Measurements from ENCODE around the gene SIRT3.

SIRT3 gene

GRCh38 chr11:253886-254270 is 17.7 kb upstream of the SIRT3 start:
- no peaks in the 10 kb centered on the region for H3K36me3 ChIP-seq (ENCODE audit: insufficient read depth)
- no peak overlapping the region for H3K4me2 ChIP-seq
- H3K27ac ChIP-seq: no peak overlapping the region
- H3K79me2 ChIP-seq (ENCODE audit: insufficient read depth, low read depth): no peaks in the 10 kb centered on the region
- TF ChIP-seq CTCF (conservative IDR thresholded peaks at IDR 0.05; ENCODE audit: low read depth, low read length): no peak
- no peaks in the 10 kb centered on the region for H4K20me1 ChIP-seq (ENCODE audit: insufficient read depth)
- no peaks in the 10 kb centered on the region for H3K4me1 ChIP-seq (ENCODE audit: low read depth, poor library complexity, severe bottlenecking)
- no peak overlapping the region for H3K9ac ChIP-seq
- no peaks in the 10 kb centered on the region for H3K27me3 ChIP-seq (ENCODE audit: insufficient read depth, low read depth)
- no peak overlapping the region for H3K4me3 ChIP-seq (IDR thresholded peaks at IDR 0.05; ENCODE audit: insufficient read depth, low read depth, low read length)
- H2AFZ ChIP-seq (ENCODE audit: low read depth): no peak overlapping the region

DNA sequence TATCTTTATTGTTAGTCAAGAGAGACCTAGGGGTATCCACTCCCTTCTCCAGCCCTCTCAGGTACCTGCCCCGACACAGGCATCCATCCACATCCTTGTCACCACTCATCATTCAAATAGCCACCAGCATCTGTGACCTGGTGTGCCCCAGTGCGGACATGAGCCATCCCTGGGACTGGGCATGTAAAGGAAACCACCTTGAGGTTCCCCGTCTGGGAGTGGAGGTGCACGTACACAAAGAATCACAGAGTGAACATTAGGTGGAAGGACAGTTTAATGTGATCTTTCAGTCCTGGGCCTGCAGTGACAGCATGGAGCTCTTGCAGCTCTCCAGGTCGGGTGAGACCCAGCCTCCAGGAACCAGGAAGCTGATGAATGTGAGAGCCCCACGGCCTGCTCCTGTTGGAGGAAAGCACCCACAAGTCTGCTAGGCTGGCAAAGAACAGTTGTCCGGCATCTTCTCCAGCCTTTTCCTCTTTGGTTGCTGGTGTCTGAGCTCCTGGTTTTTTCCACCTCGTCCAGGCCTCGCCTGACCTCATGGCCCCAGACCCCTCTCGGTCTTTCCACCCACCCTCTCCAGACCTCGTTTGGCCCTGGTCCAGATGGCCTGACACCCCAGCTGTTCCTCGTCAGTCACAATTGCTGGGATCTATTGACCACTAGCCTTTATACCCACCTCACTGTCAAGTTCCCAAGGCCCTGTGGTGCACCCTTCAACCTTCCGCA is 17.2 kb upstream of the SIRT3 start:
- H3K27me3 ChIP-seq (ENCODE audit: insufficient read depth, low read depth): no peaks in the 10 kb centered on the region
- TF ChIP-seq CTCF (conservative IDR thresholded peaks at IDR 0.05; ENCODE audit: low read depth, low read length): no peak
- H2AFZ ChIP-seq (ENCODE audit: low read depth): no peak overlapping the region
- H3K27ac ChIP-seq: no peak overlapping the region
- H3K4me2 ChIP-seq: no peak overlapping the region
- H3K4me1 ChIP-seq (ENCODE audit: low read depth, poor library complexity, severe bottlenecking): no peaks in the 10 kb centered on the region
- no peaks in the 10 kb centered on the region for H3K79me2 ChIP-seq (ENCODE audit: insufficient read depth, low read depth)
- H3K36me3 ChIP-seq (ENCODE audit: insufficient read depth): no peaks in the 10 kb centered on the region
- H3K9ac ChIP-seq: no peak overlapping the region
- no peak overlapping the region for H3K4me3 ChIP-seq (IDR thresholded peaks at IDR 0.05; ENCODE audit: insufficient read depth, low read depth, low read length)
- no peaks in the 10 kb centered on the region for H4K20me1 ChIP-seq (ENCODE audit: insufficient read depth)

DNA sequence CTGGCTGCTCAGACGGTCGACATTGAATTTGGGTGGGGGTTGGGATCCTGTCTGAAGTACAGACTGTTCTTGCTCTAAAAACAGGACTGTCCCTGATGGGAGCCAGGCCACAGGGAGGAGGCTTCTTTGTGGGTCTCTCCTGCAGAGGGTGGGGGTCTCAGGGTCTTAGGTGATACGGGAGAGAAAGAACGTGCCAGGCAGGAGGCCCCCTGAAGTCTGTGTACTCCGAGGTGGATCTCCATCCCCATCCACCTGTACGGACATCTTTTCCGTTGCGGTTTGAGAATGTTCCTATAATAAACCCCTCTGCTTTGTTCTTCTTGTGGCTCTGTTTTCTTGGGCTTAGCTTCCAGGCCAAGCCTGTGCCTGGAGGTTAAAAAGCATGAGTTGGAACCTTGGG is 16.5 kb upstream of the SIRT3 start:
- Histone ChIP-seq H3K36me3 (ENCODE audit: insufficient read depth) (no peaks in the 10 kb centered on the region), H3K4me3 (IDR thresholded peaks at IDR 0.05; ENCODE audit: insufficient read depth, low read depth, low read length) (no peak overlapping the region), H4K20me1 (ENCODE audit: insufficient read depth) (no peaks in the 10 kb centered on the region), H3K79me2 (ENCODE audit: insufficient read depth, low read depth) (no peaks in the 10 kb centered on the region), H3K27me3 (ENCODE audit: insufficient read depth, low read depth) (no peaks in the 10 kb centered on the region), H3K4me2 (no peak overlapping the region), H2AFZ (ENCODE audit: low read depth) (no peak overlapping the region), H3K27ac (no peak overlapping the region), H3K4me1 (ENCODE audit: low read depth, poor library complexity, severe bottlenecking) (no peaks in the 10 kb centered on the region), H3K9ac (no peak overlapping the region)
- TF ChIP-seq CTCF (conservative IDR thresholded peaks at IDR 0.05; ENCODE audit: low read depth, low read length): no peak

GRCh38 chr11:251550-251949 is 15.4 kb upstream of the SIRT3 start:
- Histone ChIP-seq H3K4me2 (no peak overlapping the region), H3K27me3 (ENCODE audit: insufficient read depth, low read depth) (no peaks in the 10 kb centered on the region), H3K36me3 (ENCODE audit: insufficient read depth) (no peaks in the 10 kb centered on the region; the same call in 1 of the 2 replicates), H3K79me2 (ENCODE audit: insufficient read depth, low read depth) (no peaks in the 10 kb centered on the region), H2AFZ (ENCODE audit: low read depth) (no peak overlapping the region), H3K27ac (no peak overlapping the region), H4K20me1 (ENCODE audit: insufficient read depth) (no peaks in the 10 kb centered on the region), H3K4me3 (IDR thresholded peaks at IDR 0.05; ENCODE audit: insufficient read depth, low read depth, low read length) (no peak overlapping the region), H3K4me1 (ENCODE audit: low read depth, poor library complexity, severe bottlenecking) (no peaks in the 10 kb centered on the region), H3K9ac (no peak overlapping the region)
- TF ChIP-seq CTCF (conservative IDR thresholded peaks at IDR 0.05; ENCODE audit: low read depth, low read length): no peak
